DMS79 (cell line): ENCODE data around the gene ADCY9.
A peak's percentile ranks its signal among the peaks of the same experiment; 100 is the strongest.

ENCODE experiments used
- DNase-seq: peaks from one replicate; lab custom pipeline; 2025; lab: John Stamatoyannopoulos, UW

The ADCY9 gene

DNA sequence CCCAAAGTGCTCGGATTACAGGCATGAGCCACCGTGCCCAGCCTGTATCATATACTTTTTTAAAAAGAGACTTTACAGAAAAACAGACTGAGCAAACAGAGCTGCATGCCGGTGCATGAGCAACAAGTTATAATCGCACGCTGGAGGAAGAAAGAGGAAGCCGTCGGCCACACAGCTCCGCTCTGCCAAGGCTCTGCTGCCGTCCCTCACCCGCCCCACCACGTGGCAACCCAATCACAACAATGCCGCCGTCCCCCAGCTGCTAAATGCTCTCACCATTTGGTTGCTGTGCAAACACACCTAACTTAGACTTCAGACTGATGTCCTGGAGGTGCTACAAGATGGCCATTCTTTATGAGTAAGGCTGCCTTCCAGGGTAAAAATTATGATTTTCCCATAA lies 83.5 kb downstream of the ADCY9 start:
- no peak for DNase-seq

- DNase-seq, result no peak
Observed at GRCh38 chr16:4028144-4028543, 88.1 kb downstream of the ADCY9 start.

- DNase-seq, result no peak
Observed at GRCh38 chr16:4026854-4027253, 89.4 kb downstream of the ADCY9 start.

- DNase-seq, result no peak
Observed at GRCh38 chr16:4025428-4025827, 90.8 kb downstream of the ADCY9 start.

- DNase-seq, result no peak
Observed at GRCh38 chr16:4021916-4022315, 94.3 kb downstream of the ADCY9 start.

DNA sequence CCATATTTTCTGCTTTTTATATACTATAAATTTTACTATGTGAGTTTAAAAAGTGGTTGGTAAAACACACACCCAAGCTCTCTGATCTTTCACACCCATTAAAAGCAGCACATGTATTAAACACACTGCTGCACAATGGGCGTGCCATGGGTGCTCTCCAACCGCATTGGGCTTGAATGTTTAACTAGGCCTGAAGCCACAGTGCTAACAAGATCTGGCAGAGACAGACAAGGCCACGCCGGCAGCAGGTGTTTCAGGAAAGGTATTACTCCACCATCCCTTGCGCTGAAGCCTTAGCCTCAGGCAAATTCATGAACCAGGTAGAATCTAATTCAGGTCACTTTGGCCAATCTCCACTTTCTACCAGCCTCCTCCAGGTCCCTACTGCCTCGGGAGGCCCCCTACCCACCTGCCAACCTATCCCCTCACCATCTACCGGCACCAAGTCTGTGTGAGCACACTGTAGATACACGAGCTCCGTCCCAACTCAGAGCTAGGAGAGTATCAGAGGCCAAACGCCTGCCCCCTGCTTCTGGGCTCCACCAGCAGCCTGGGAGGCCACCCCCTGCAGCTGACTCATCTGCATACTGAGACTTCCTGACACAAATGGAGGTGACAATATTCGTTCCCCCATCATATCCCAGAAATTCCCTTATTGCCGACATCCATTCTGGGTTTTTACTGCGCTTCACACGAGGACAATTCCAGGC lies 95.0 kb downstream of the ADCY9 start:
- DNase-seq, result peak; percentile 92

GRCh38 chr16:4019371-4019791 lies 96.9 kb downstream of the ADCY9 start:
- peak; percentile 22 for DNase-seq

GRCh38 chr16:4018391-4018790 lies 97.9 kb downstream of the ADCY9 start:
- no peak for DNase-seq

- DNase-seq, result no peak
Observed at GRCh38 chr16:4017807-4018206, 98.4 kb downstream of the ADCY9 start.

DNA sequence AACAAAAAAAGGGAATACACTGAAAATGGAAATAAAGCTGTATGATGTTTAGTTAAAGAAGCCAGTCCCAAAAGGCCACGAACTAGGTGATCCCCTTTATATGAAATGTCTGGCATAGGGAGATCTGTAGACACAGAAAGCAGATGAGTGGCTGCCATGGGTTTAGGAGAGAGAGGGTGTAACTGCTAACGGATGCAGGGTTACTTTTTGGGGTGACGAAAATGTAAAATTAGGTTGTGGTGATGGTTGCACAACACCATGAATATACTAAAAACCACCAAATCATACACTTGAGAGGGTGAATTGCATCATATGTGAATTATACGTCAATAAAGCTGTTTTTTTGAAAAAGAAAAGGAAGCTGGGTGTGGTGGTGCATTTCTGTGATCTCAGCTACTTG lies 99.6 kb downstream of the ADCY9 start:
- no peak for DNase-seq

DNA sequence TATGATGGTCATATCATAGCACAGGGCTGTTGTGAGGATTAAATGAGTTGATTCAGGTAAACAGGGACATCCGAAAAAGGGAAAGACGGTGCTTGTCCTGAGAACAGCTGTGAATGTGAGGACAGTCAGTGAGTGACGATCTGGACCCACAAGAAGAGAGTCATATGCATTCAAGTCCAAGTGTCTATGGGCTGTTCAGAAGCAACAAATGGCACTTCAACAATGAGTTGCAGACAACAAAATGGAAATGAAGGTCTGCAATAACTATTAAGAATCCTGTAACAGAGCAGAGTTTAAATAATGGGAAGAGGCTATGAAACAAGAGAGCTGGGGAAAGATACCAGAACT lies 100.3 kb downstream of the ADCY9 start:
- DNase-seq, result no peak

- DNase-seq, result no peak
Observed at GRCh38 chr16:4015275-4016004, 100.8 kb downstream of the ADCY9 start.

- no peak for DNase-seq
Observed at GRCh38 chr16:4011940-4012629, 104.2 kb downstream of the ADCY9 start.

GRCh38 chr16:4011225-4011939 lies 104.9 kb downstream of the ADCY9 start:
- no peak for DNase-seq

GRCh38 chr16:4010225-4011158 lies 105.8 kb downstream of the ADCY9 start:
- no peak for DNase-seq

- DNase-seq, result no peak
Observed at GRCh38 chr16:4009177-4009576, 107.1 kb downstream of the ADCY9 start.

DNA sequence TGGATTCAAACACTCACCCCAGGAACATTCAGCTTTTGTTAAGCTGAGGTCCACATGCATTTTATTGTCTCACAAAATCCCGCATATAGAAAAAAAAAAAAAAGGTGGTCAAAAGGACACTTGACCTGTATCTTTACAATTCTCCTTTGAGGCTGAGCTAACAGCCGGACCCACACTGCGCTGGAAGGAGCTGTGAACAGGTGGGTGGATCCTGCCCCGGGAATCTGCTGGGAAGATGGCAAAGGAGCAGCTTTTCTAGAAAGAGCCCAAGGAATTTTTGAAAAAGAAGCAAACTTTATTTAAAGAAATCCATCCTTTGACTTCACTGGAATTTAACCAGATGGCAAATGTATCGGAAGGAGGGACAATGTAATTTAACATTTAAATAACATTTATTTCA lies 108.1 kb downstream of the ADCY9 start:
- no peak for DNase-seq

- no peak for DNase-seq
Observed at GRCh38 chr16:4006397-4006999, 109.7 kb downstream of the ADCY9 start.

DNA sequence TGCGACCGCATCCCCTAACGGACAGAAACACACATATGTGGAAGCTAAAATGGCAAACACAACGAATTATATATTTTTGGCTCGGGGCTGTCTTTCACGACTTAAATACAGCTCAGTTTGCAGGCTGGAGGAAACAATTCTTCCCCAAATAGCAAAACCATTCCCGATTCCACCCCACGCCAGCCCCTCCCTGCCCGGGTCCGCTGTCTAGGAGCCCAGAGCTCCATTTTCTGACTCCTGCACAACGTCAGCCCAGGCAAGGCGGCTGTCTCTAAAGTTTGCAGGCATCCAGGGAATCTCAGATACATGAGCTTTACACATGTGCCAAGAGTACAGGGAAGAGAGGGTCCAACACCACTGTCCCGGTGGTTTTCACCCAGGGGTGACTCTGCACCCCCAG lies 110.5 kb downstream of the ADCY9 start:
- DNase-seq, result no peak

- no peak for DNase-seq
Observed at GRCh38 chr16:4005281-4005680, 111.0 kb downstream of the ADCY9 start.

DNA sequence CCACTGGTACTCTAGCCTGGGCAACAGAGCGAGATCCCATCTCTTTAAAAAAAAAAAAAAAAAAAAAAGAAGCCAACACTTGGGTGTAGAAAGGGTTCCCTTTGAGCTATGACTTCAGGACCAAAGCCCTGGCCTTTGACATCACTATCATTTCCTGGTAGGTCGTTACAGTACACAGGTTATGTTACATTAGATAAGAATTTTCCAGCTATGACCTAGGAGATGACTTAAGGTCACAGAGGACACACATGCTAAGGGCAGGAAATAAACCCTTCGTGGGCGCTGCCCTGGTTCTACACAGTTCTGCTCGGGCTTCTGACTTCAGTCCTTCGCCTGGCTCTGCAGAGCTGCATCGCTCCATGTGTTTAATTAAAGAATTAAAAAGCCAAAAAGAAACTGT lies 112.0 kb downstream of the ADCY9 start:
- no peak for DNase-seq
